Measurements from ENCODE around the gene RBMS1. TPM values are rescaled to one million over a fixed set of nuclear protein-coding genes. Genes with fewer than 3 reads are reported as not detected.

RBMS1 gene
- total and polyA plus RNA-seq, 7 donors: 8.4 to 43.2 (median 24.1) TPM

DNA sequence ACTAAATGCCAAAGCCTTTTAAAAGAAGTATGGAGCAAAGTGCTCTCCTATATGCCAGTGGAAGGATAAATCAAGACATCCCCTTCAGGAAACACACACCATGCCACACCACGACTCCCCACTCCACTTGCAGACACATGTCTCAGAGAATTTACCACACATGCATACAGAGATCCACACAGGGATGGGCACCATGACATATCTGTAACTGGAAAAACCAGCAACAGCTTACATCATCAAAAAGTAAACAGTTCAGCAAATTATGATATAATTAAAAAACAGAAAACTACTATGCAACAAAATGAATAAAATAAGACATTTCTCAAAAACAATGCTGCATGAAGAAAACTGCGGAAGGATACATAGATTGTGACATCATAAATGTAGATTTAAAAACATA, 29.6 kb downstream of the RBMS1 start:
- Histone ChIP-seq H3K36me3 (ENCODE audit: insufficient read depth in 1 of 2, low read depth in 1 of 2) (no peaks in the 10 kb centered on the region), H3K4me3 (no peak overlapping the region), H3K27ac (no peak overlapping the region), H3K9me3 (no peaks in the 10 kb centered on the region), H3K4me1 (peaks cover 29% of the 10 kb centered on the region), H3K27me3 (ENCODE audit: insufficient read depth in 3 of 3, low read length in 2 of 3) (no peaks in the 10 kb centered on the region)
- no peak for DNase-seq
- TF ChIP-seq, protein P1, sequence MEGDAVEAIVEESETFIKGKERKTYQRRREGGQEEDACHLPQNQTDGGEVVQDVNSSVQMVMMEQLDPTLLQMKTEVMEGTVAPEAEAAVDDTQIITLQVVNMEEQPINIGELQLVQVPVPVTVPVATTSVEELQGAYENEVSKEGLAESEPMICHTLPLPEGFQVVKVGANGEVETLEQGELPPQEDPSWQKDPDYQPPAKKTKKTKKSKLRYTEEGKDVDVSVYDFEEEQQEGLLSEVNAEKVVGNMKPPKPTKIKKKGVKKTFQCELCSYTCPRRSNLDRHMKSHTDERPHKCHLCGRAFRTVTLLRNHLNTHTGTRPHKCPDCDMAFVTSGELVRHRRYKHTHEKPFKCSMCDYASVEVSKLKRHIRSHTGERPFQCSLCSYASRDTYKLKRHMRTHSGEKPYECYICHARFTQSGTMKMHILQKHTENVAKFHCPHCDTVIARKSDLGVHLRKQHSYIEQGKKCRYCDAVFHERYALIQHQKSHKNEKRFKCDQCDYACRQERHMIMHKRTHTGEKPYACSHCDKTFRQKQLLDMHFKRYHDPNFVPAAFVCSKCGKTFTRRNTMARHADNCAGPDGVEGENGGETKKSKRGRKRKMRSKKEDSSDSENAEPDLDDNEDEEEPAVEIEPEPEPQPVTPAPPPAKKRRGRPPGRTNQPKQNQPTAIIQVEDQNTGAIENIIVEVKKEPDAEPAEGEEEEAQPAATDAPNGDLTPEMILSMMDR (IDR thresholded peaks at IDR 0.05): no peak
- intact Hi-C loops (cut with DNase I): no loop called here
- no peak for ATAC-seq
- 83 to 92% (median 84%) methylated on average over 2 of the region's 2 CpGs for WGBS, 3 donors

DNA sequence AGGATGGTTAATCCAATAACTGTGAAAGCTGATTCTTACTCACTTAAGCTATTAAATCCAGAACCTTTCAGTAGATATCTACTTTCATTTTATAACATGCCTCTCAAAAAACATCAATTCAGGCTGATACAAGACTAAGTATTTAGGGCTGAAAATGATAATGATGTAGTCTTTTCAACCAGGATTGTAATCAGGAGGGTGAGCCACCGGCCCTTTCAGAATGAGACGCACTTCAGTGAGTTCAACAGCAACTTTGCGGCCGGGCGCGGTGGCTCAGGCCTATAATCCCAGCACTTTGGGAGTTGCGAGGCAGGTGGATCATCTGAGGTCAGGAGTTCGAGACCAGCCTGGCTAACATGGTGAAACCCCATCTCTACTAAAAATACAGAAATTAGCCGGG, 30.4 kb downstream of the RBMS1 start:
- H3K9me3 ChIP-seq: no peaks in the 10 kb centered on the region
- H3K27me3 ChIP-seq (ENCODE audit: insufficient read depth in 3 of 3, low read length in 2 of 3): no peaks in the 10 kb centered on the region
- ATAC-seq: no peak
- no peak overlapping the region for H3K27ac ChIP-seq
- WGBS, 3 donors: 86 to 94% (median 89%) methylated on average over 9 of the region's 9 CpGs
- peaks cover 25% of the 10 kb centered on the region for H3K4me1 ChIP-seq
- intact Hi-C loops (cut with DNase I): no loop called here
- TF ChIP-seq, protein P1 (IDR thresholded peaks at IDR 0.05): no peak
- no peak overlapping the region for H3K4me3 ChIP-seq
- H3K36me3 ChIP-seq (ENCODE audit: insufficient read depth in 1 of 2, low read depth in 1 of 2): no peaks in the 10 kb centered on the region
- DNase-seq: no peak

DNA sequence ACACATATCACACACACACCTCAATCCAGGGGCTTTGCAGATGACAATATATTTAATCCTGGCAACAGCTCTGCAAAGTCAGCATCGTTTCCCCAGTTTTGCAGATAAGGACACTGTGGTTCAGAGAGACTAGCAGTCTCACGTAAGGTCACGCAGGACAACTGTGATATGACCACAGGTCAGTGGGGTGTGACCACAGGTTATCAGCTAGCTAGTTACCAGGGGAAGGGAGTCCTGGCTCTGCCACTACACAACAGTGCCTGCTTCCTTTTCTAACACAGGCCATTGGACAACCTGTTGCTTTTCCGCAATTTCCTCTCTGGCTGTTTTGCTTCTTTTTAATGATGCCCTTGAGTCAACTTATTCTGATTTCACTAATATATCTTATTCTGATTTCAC, 33.3 kb downstream of the RBMS1 start:
- ATAC-seq (no peak), DNase-seq (no peak)
- TF ChIP-seq, protein P1 (IDR thresholded peaks at IDR 0.05): no peak
- intact Hi-C loops (cut with DNase I): no loop called here
- Histone ChIP-seq H3K4me1 (peaks cover 25% of the 10 kb centered on the region), H3K27me3 (ENCODE audit: insufficient read depth in 3 of 3, low read length in 2 of 3) (no peaks in the 10 kb centered on the region), H3K27ac (no peak overlapping the region), H3K36me3 (ENCODE audit: insufficient read depth in 1 of 2, low read depth in 1 of 2) (no peaks in the 10 kb centered on the region), H3K9me3 (no peaks in the 10 kb centered on the region), H3K4me3 (no peak overlapping the region)
- WGBS, 3 donors: 92 to 95% (median 93%) methylated on average over 4 of the region's 4 CpGs

DNA sequence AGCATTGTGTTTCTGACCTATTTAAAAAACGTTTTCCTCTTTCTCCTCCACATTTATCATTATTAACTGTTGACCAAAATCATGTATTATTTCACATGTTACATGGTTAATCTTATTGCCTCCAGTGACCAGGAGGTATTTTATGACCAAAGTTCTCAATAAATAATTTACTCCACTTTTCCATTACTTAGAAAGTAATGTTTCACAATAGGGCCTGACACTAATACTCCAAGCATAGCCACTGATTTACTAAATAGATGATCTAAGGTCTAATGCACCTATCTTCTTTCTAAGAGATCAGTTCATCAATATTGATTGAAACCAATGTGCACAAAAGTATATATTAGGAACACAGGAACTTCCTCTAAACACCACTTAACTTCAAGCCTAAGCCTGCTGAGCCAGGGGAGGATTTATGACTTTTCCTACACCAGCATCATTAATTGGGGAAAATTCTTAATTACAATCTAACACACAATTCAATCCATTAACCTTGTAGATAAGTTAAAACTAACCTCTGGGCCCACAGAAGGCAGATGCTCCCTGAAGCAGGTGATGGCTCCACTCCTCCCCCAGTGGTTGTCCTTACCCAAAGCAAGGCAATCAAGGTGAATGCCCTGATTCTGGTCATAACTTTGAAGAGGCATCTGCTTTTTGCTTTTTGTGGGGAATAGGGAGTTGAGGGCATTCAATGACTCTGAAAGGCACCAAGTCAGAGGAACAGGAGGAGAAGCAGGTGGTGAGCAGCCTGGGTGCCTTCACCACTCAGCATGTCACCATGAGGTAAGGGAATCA, 33.9 kb downstream of the RBMS1 start:
- ATAC-seq (no peak), DNase-seq (no peak)
- Histone ChIP-seq H3K9me3 (no peaks in the 10 kb centered on the region), H3K27ac (no peak overlapping the region), H3K27me3 (ENCODE audit: insufficient read depth in 3 of 3, low read length in 2 of 3) (no peaks in the 10 kb centered on the region), H3K4me3 (no peak overlapping the region), H3K4me1 (peaks cover 21% of the 10 kb centered on the region), H3K36me3 (ENCODE audit: insufficient read depth in 1 of 2, low read depth in 1 of 2) (no peaks in the 10 kb centered on the region)
- intact Hi-C loops (cut with DNase I): no loop called here
- TF ChIP-seq, protein P1 (IDR thresholded peaks at IDR 0.05): no peak
- WGBS, 3 donors: 53 to 70% (median 55%) methylated on average over 1 of the region's 1 CpG
